ENCODE measurements around the gene HPS4. TPM values are rescaled to one million over a fixed set of nuclear protein-coding genes. Genes with fewer than 3 reads are reported as not detected.

Gene HPS4
- total and polyA plus RNA-seq, 2 experiments from 2014 or later, result 20.4 to 35.9 TPM

GRCh38 chr22:26462641-26463040 is 20.9 kb downstream of the HPS4 start:
- no peak for TF ChIP-seq CTCF (IDR thresholded peaks at IDR 0.05; ENCODE audit: low read depth, low read length)
- H3K4me3 ChIP-seq, result no peak overlapping the region
- H3K36me3 ChIP-seq, result peaks cover 34% of the 10 kb centered on the region
- H3K27me3 ChIP-seq, result no peaks in the 10 kb centered on the region
- no peak for DNase-seq (ENCODE audit: low read depth in 1 of 2, low spot score in 1 of 2)
- H3K27ac ChIP-seq, result no peak overlapping the region
- H3K4me1 ChIP-seq (ENCODE audit: low read depth), result peaks cover 14% of the 10 kb centered on the region
- H3K9me3 ChIP-seq (ENCODE audit: low read depth), result no peaks in the 10 kb centered on the region

DNA sequence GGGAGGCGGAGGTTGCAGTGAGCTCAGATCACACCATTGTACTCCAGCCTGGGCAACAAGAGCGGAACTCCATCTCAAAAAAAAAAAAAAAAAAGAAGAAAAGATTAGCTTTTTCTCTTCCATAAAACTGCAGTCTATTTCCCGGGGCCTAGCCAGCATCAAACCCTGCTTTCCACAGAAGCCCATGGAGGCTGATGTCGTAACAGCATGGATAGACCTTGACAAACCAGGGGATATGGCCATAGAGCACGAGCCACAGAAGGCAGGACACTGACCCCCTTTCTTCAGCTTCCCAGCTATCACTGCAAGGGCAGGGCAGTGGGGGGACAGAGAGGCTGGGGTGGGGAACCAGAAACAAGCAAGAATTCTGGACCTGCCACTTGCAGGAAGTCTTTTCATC is 21.5 kb downstream of the HPS4 start:
- TF ChIP-seq CTCF (IDR thresholded peaks at IDR 0.05; ENCODE audit: low read depth, low read length), result no peak
- H3K4me3 ChIP-seq, result no peak overlapping the region
- H3K27me3 ChIP-seq, result no peaks in the 10 kb centered on the region
- no peak for DNase-seq (ENCODE audit: low read depth in 1 of 2, low spot score in 1 of 2)
- H3K27ac ChIP-seq, result no peak overlapping the region
- H3K36me3 ChIP-seq, result peaks cover 32% of the 10 kb centered on the region
- H3K4me1 ChIP-seq (ENCODE audit: low read depth), result peaks cover 14% of the 10 kb centered on the region
- no peaks in the 10 kb centered on the region for H3K9me3 ChIP-seq (ENCODE audit: low read depth)

DNA sequence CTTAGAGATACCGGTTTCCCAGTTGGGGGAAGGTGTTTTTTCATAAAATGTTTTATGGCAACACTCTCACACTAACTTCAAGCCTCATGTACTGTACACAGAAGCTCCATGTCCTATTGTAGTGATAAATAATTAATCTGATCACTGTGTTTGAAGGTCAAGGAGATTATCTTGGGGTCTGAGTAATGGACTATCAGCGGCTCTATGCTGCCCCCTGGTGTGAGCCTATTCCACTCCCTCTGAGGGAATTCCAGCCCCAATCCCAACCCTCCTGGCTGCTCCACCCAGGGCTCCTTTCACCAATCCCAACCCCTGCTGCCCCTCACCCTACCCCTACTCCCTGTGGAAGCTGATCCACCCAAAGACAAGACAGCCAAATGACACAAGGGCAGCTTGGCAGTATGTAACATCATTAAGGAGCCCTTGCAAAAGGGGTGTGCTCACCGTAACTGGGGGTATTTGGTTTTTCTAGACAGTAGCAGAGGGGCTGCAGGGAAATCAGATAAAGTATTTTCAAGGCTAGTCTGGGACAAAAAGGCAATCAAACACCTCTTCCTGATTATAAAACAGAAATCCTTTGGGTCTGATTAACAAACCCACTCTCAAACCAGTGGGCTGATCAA is 22.3 kb downstream of the HPS4 start:
- Histone ChIP-seq H3K4me1 (ENCODE audit: low read depth) (peaks cover 14% of the 10 kb centered on the region), H3K27ac (no peak overlapping the region), H3K4me3 (no peak overlapping the region), H3K27me3 (no peaks in the 10 kb centered on the region), H3K36me3 (peaks cover 25% of the 10 kb centered on the region), H3K9me3 (ENCODE audit: low read depth) (no peaks in the 10 kb centered on the region)
- DNase-seq (ENCODE audit: low read depth in 1 of 2, low spot score in 1 of 2), result peak; percentile 45 to 81
- TF ChIP-seq CTCF (IDR thresholded peaks at IDR 0.05; ENCODE audit: low read depth, low read length), result peak; percentile 88

DNA sequence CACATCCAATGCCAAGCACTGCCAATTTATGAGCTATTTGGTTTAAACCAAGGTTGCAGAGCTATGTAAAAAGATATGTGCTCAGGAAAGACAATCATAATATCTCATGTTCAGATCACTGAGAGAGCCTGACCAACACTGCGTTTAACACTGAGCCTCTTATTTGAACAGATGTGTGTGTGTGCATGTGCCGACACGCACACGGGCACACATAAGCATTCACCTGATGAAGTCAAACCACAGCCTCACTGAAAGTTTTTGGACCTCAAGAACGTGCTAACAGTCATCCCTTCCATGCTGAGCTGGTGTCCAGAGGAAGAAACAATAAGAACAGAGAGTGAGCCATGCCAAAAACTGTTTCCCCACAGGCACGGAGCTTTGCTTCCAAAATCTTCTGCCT is 23.4 kb downstream of the HPS4 start:
- peaks cover 20% of the 10 kb centered on the region for H3K36me3 ChIP-seq
- H3K4me3 ChIP-seq, result no peak overlapping the region
- H3K27me3 ChIP-seq, result no peaks in the 10 kb centered on the region
- DNase-seq (ENCODE audit: low read depth in 1 of 2, low spot score in 1 of 2), result no peak
- H3K27ac ChIP-seq, result no peak overlapping the region
- no peak for TF ChIP-seq CTCF (IDR thresholded peaks at IDR 0.05; ENCODE audit: low read depth, low read length)
- H3K4me1 ChIP-seq (ENCODE audit: low read depth), result peaks cover 14% of the 10 kb centered on the region
- no peaks in the 10 kb centered on the region for H3K9me3 ChIP-seq (ENCODE audit: low read depth)

- Histone ChIP-seq H3K4me3 (no peak overlapping the region), H3K27ac (no peak overlapping the region), H3K4me1 (ENCODE audit: low read depth) (peaks cover 7% of the 10 kb centered on the region), H3K36me3 (peaks cover 18% of the 10 kb centered on the region), H3K9me3 (ENCODE audit: low read depth) (no peaks in the 10 kb centered on the region), H3K27me3 (no peaks in the 10 kb centered on the region)
- TF ChIP-seq CTCF (IDR thresholded peaks at IDR 0.05; ENCODE audit: low read depth, low read length), result no peak
- no peak for DNase-seq (ENCODE audit: low read depth in 1 of 2, low spot score in 1 of 2)
These were observed 25.8 kb downstream of the HPS4 start for GRCh38 chr22:26457661-26458272.
